ENCODE results near the gene APPL2.

Gene APPL2

DNA sequence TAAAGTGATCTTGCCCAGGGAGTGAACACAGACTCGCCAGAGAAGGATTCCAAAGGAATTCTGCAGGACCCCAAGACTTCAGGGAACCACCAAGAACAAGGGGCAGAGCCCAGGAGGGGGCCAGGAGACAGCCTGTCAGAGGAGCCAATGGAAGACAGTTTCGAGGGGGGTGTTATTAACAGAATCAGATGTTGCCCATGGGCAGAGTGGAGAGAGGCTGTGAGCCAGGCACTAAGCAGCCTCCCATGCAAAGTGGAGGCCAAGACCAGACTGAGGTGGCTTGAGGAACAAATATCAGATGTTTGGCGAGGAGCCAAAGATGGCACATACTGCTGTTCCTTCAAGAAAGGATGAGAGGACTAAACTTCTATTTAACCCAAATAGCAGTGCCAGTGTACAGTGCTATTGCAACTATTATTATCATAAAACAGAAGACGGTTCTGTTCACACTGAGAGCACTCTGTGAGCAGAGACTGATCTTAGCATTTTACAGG, 12.6 kb downstream of the APPL2 start:
- DNase-seq (ENCODE audit: low read depth, low spot score) = no peak

DNA sequence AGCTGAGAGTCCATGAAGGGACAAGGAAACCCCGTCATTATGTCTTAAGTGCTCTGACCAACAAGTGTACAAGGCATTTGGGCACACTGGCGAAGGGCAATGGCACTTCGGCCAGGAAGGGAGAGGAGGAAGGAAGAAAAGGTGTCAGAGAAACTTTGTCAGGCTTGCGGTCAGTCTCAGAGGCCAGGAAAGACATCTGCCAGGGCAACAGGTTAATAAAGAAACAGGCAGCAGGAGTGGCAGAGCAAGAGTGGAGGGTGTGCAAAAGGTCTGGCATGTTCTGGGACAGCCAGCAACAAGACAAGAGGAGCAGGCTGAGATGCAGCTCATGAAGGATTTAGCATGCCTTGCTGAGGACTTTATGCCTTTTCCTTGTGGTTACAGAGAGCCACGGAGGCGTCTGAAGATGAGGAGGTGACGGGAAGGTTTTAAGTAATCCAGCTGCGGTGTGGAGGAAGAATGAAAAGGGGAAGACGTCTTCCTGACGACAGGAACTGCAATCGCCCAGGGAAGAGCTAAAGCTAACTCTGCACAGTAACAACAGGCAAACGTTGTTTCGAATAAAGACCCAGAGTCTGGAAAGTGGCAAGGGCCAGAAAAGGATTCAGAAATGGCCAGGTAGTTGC, 13.1 kb downstream of the APPL2 start:
- DNase-seq (ENCODE audit: low read depth, low spot score) = no peak

GRCh38 chr12:105222284-105222655, 13.7 kb downstream of the APPL2 start:
- DNase-seq (ENCODE audit: low read depth, low spot score) = no peak

DNA sequence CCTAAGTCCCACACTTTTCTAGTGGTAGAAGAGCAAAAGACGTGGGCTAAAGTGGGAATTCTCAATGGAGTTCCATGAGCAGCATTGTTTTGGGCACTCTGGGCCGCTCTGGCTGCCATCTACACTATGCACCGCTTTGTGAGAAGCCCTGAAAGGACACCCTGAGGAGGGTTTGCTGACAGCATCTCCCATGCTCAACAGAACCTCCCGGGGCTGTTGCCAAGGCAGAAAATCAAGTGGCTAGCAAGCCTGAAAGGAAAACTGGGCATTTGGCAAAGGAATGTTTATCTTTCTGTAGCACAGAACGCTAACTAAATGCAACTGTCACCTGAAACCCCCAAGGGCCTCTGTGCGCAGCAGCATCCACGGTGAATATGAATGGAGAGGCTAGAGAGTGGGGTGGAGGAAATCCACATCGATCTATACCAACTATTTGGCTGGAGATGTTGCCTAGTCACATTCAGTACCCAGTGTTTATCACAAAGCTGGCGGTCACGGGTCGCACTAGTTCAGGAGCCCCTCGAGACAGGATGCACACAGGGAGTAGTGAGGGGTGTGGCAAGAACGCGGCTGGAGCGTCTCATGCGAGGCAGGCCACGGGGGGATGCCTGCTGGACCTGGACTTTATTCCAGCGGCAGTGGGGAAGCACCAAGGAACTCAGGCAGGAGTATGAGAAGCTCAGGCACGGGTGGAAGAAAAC, 14.2 kb downstream of the APPL2 start:
- no peak for DNase-seq (ENCODE audit: low read depth, low spot score)

GRCh38 chr12:105220929-105221290, 15.1 kb downstream of the APPL2 start:
- no peak for DNase-seq (ENCODE audit: low read depth, low spot score)

- no peak for DNase-seq (ENCODE audit: low read depth, low spot score)
Observed at GRCh38 chr12:105220150-105220928, 15.6 kb downstream of the APPL2 start.

GRCh38 chr12:105219261-105220028, 16.5 kb downstream of the APPL2 start:
- DNase-seq (ENCODE audit: low read depth, low spot score) = no peak

DNA sequence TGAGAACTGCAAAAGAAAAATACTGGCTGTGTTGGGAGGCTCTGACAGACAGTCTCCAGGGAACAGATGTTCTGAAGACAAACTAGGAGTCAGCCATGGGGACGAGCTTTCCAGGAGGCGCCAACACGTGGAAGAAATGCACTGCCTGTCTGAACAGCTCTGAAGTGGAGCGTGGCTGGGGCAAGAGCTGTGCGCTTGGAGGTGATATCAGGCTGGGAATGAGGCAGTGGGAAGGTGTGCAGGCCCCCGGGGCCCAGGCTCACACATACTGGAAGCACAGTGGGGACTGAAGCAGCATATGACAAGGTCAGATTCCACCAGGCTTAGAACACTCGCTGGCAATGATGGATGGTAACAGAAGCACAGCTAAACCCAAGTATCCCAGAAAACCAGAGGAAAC, 17.5 kb downstream of the APPL2 start:
- no peak for DNase-seq (ENCODE audit: low read depth, low spot score)

GRCh38 chr12:105214670-105215375, 21.2 kb downstream of the APPL2 start:
- no peak for DNase-seq (ENCODE audit: low read depth, low spot score)

GRCh38 chr12:105214148-105214547, 21.8 kb downstream of the APPL2 start:
- no peak for DNase-seq (ENCODE audit: low read depth, low spot score)

GRCh38 chr12:105212438-105212837, 23.5 kb downstream of the APPL2 start:
- DNase-seq (ENCODE audit: low read depth, low spot score) = no peak

DNA sequence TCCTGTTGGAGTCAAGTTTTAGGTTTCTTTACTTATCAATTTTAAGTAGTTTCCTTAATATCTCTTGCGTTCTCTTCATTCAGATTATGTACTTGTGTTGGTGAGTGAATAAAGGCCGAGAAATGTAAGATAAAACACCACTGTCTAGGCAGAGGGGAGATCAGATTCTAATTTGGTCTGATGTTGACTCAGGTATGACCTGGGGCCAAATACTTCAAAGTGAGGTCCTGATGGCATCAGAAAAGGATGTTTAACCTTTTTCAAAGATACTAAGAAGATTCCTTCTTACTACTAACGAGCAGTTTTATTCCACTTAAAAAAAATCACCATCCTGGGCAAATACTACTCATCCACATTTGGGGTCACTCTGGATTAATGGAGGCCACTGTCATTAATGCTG, 26.9 kb downstream of the APPL2 start:
- DNase-seq (ENCODE audit: low read depth, low spot score) = no peak

DNA sequence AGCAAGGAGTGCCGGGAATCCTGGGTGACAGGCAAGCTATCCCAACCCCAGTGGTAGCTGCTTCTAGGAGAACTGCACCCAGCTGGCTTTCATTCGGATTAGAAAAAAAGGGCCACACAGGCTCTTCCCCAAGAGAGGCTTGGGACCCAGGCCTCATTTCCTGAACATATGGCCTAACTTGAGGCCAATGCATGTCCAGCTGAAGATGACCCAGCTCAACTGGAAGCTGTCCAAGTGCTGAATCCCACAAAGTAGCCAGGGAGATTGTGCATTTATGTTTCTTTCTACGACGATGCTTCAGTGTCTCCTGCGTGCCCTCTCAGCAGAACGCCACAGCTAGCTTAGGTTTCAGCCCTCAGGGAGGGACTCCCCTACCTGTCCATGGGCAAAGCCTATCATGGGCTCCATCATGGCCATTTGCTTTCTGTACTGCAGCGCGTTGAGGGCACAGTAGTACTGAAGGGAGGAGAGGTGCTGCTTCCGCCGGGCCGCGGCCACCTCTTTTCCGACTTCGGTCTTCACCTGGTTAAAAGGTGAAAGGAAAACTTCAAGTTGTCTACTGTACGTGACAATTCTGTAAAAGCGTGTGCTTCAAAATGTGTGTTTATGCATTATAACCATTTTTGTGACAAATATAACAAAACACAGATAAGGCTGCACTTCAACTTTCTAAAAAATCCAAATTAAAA, 29.1 kb downstream of the APPL2 start:
- no peak for DNase-seq (ENCODE audit: low read depth, low spot score)

GRCh38 chr12:105205322-105206048, 30.5 kb downstream of the APPL2 start:
- DNase-seq (ENCODE audit: low read depth, low spot score) = no peak

DNA sequence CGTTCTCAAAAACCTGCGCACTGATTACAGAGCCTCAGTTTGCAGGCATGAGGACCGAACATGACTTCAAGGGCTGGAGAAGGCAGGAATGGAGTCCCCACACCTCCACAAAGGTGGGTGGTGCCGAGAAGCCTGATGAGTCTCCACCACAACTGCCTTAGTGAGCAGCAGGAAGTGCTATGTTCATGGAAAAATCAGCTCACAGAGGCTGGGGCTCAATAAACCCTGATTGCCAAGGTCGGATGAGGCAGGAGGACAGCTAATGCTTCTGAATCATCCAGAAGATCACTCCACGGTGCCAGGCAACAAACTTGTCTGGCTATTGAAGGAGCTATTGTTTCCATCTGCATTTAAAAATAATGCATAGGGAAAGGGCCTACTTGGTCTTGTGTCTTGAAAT, 31.1 kb downstream of the APPL2 start:
- no peak for DNase-seq (ENCODE audit: low read depth, low spot score)

- DNase-seq (ENCODE audit: low read depth, low spot score) = no peak
Observed at GRCh38 chr12:105204127-105204526, 31.8 kb downstream of the APPL2 start.

DNA sequence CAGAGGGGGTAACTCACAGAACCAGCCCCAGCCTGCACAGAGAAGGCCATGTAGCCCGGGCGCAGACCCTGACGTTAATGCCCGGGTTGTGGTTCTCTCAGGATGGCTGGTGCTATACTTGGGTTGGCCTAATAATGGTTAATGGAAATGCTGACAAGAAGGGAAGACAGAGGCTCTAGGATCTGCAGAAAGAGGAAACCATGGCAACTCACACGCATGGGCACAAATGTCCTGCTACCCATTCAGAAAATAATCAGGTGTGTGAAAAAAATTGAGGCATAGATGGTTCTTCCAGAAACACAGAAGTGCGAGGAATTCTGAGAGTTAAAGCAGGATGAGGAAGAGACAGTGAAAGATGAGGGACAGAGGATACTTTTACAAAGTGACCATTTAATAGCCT, 33.8 kb downstream of the APPL2 start:
- no peak for DNase-seq (ENCODE audit: low read depth, low spot score)

DNA sequence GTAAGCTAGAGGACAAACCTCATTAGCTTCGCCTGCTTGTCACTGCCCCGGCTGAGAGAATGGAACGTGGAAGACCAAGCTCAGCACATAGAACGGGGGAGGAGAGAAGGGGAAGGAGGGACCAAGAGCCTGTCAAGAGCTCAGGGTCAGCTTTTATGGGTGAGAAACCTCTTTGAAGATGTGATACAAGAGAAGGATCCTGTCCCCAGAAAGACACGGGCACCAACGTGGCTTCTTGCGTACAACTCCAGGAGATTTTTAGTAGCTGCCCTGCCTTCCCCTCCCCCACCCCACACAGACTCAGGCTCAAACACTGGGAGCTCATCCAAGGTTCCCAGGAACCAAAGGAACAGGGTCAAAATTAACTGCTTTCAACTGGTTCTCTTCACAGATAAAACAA, 34.7 kb downstream of the APPL2 start:
- DNase-seq (ENCODE audit: low read depth, low spot score) = no peak

DNA sequence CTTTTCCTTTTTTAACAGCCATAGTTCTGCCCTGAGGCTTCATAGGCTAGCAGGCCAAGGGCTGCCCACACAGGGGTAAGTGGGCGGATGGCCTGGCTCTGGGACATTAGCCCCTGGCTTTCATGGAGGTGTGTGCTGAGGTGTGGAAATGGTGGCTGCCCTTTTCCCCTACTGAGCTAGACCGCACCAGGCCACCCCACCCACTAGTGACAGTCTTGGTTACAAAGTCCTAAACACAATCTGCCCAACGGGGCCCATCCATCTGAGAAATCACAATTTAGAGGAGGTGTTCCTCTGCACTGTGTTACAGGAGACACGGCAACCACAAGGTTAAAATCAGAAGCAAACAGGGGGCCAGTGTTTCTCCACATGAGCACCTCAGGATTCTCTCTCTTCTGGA, 35.6 kb downstream of the APPL2 start:
- DNase-seq (ENCODE audit: low read depth, low spot score) = no peak

- DNase-seq (ENCODE audit: low read depth, low spot score) = no peak
Observed at GRCh38 chr12:105198961-105199360, 37.0 kb downstream of the APPL2 start.
